ENCODE data around the gene PCDHA8.
"Not testable (repeated sequence)": the region's sequence is repeated elsewhere in the genome, so short reads cannot be mapped to it uniquely, and the experiment has no call there.

Gene PCDHA8

GRCh38 chr5:140870221-140871201 is 29.5 kb downstream of the PCDHA8 start:
- DNase-seq: no peak

- no peak for DNase-seq
These were observed 34.4 kb downstream of the PCDHA8 start, which contains the start of gene PCDHA12 for GRCh38 chr5:140875085-140876065. TSS of gene PCDHA12 (plus strand) at chr5:140875308. CDS start at chr5:140875473, 165 bp downstream.

GRCh38 chr5:140876541-140877261 is 35.7 kb downstream of the PCDHA8 start:
- not testable (repeated sequence) for DNase-seq

GRCh38 chr5:140877262-140877581 is 36.2 kb downstream of the PCDHA8 start:
- DNase-seq: no peak

- DNase-seq: no peak
These were observed 41.1 kb downstream of the PCDHA8 start, which contains the start of gene PCDHA13 for GRCh38 chr5:140881889-140882590. TSS of gene PCDHA13 (plus strand) at chr5:140882124. CDS start at chr5:140882269, 145 bp downstream.

- no peak for DNase-seq
These were observed 41.6 kb downstream of the PCDHA8 start for GRCh38 chr5:140882591-140882899.

- DNase-seq: no peak
These were observed 42.4 kb downstream of the PCDHA8 start for GRCh38 chr5:140883373-140883772.

GRCh38 chr5:140883927-140884697 is 43.1 kb downstream of the PCDHA8 start:
- DNase-seq: no peak

All from activated CD8-positive, alpha-beta memory T cell treated with anti-CD3 and anti-CD28 coated beads for 24 hours (primary cell).